ENCODE data around the gene PPP1R10.

GRCh38 chr6:30644769-30645168 lies 27.7 kb upstream of the PPP1R10 start:
- no peak for TF ChIP-seq CTCF (IDR thresholded peaks at IDR 0.05; ENCODE audit: low read length)
- TF ChIP-seq EZH2phosphoT487 (IDR thresholded peaks at IDR 0.05; ENCODE audit: low read length) = no peak
